Mesothelial cell of epicardium (in vitro differentiated cells): ENCODE measurements around the gene NR4A1. TPM values are rescaled to one million over a fixed set of nuclear protein-coding genes. Genes with fewer than 3 reads are reported as not detected.

Experiments used
- DNase-seq, 2 experiments: peaks; one replicate each; pipeline ENCODE4 v3.0.0; 2021; ENCODE audit warnings: low spot score in 2 of 2; ENCODE audit not compliant: unreplicated experiment in 2 of 2
- H3K27ac Mint-ChIP-seq: 2 replicates; pipeline ENCODE4 v1.8.0; 2021; ENCODE audit warnings: mixed read lengths
- H3K27me3 Mint-ChIP-seq: 2 replicates; pipeline ENCODE4 v1.8.0; 2021; ENCODE audit warnings: low read depth, mixed read lengths
- H3K36me3 Mint-ChIP-seq: 2 replicates; pipeline ENCODE4 v1.8.0; 2021; ENCODE audit warnings: mixed read lengths
- H3K4me1 Mint-ChIP-seq: 2 replicates; pipeline ENCODE4 v1.8.0; 2021; ENCODE audit warnings: mixed read lengths
- H3K4me3 Mint-ChIP-seq: 2 replicates; pipeline ENCODE4 v1.8.0; 2021; ENCODE audit warnings: mild to moderate bottlenecking, moderate library complexity, mixed read lengths
- H3K9me3 Mint-ChIP-seq: 2 replicates; pipeline ENCODE4 v1.8.0; 2021; ENCODE audit warnings: mixed read lengths
- total RNA-seq: library from RNA; stranded (reverse); gene quantifications from 3 replicates; pipeline ENCODE4 v1.2.1, GENCODE V29; 2021
- TF ChIP-seq, protein P1 (sequence below): fragments of 200-600 bp; sonication (generic); IDR thresholded peaks from one replicate; pipeline ENCODE4 v1.5.0; 2021; ENCODE audit warnings: antibody characterized with exemption; ENCODE audit not compliant: unreplicated experiment

Gene NR4A1
- total RNA-seq, 1 donor from 2014 or later, result 141 TPM

- Mint-ChIP-seq H3K27ac (no peak overlapping the region), H3K4me3 (no peak overlapping the region), H3K4me1 (peaks cover 6% of the 10 kb centered on the region), H3K36me3 (peaks cover 12% of the 10 kb centered on the region), H3K27me3 (peaks cover 7% of the 10 kb centered on the region), H3K9me3 (no peaks in the 10 kb centered on the region)
- no peak for DNase-seq
- TF ChIP-seq, protein P1, sequence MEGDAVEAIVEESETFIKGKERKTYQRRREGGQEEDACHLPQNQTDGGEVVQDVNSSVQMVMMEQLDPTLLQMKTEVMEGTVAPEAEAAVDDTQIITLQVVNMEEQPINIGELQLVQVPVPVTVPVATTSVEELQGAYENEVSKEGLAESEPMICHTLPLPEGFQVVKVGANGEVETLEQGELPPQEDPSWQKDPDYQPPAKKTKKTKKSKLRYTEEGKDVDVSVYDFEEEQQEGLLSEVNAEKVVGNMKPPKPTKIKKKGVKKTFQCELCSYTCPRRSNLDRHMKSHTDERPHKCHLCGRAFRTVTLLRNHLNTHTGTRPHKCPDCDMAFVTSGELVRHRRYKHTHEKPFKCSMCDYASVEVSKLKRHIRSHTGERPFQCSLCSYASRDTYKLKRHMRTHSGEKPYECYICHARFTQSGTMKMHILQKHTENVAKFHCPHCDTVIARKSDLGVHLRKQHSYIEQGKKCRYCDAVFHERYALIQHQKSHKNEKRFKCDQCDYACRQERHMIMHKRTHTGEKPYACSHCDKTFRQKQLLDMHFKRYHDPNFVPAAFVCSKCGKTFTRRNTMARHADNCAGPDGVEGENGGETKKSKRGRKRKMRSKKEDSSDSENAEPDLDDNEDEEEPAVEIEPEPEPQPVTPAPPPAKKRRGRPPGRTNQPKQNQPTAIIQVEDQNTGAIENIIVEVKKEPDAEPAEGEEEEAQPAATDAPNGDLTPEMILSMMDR, result no peak
These were observed 29.4 kb downstream of the NR4A1 start for GRCh38 chr12:52080403-52081251.

- Mint-ChIP-seq H3K36me3 (peaks cover 12% of the 10 kb centered on the region), H3K27me3 (peaks cover 12% of the 10 kb centered on the region), H3K27ac (no peak overlapping the region), H3K4me3 (no peak overlapping the region), H3K9me3 (no peaks in the 10 kb centered on the region), H3K4me1 (peaks cover 6% of the 10 kb centered on the region)
- DNase-seq, result no peak
- TF ChIP-seq, protein P1, result no peak
These were observed 30.1 kb downstream of the NR4A1 start for GRCh38 chr12:52081263-52081733.

GRCh38 chr12:52082026-52082668 lies 30.9 kb downstream of the NR4A1 start:
- H3K36me3 Mint-ChIP-seq, result peaks cover 8% of the 10 kb centered on the region
- H3K27me3 Mint-ChIP-seq, result peaks cover 19% of the 10 kb centered on the region
- TF ChIP-seq, protein P1, result no peak
- H3K4me3 Mint-ChIP-seq, result no peak overlapping the region
- peaks cover 6% of the 10 kb centered on the region for H3K4me1 Mint-ChIP-seq
- no peaks in the 10 kb centered on the region for H3K9me3 Mint-ChIP-seq
- no peak for DNase-seq
- no peak overlapping the region for H3K27ac Mint-ChIP-seq

DNA sequence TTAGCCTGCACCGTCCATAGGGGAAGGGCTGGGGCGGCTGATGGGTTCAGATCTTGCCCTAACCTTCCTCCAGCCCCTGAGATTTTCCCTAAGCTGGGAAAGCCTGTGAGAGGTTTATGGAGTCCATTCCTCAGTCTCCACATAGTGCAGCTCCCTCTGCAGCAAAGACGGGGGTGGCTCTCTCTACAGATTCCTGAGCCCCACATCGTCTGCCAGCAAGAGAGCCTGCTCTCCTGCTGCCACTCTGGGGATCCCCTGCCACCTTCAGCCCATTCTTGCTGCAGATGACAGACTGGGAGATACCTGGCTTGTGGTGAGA lies 31.4 kb downstream of the NR4A1 start:
- Mint-ChIP-seq H3K27ac (no peak overlapping the region), H3K9me3 (no peaks in the 10 kb centered on the region), H3K36me3 (peaks cover 7% of the 10 kb centered on the region), H3K4me3 (no peak overlapping the region), H3K27me3 (peaks cover 24% of the 10 kb centered on the region), H3K4me1 (peaks cover 6% of the 10 kb centered on the region)
- no peak for DNase-seq
- TF ChIP-seq, protein P1, result no peak

DNA sequence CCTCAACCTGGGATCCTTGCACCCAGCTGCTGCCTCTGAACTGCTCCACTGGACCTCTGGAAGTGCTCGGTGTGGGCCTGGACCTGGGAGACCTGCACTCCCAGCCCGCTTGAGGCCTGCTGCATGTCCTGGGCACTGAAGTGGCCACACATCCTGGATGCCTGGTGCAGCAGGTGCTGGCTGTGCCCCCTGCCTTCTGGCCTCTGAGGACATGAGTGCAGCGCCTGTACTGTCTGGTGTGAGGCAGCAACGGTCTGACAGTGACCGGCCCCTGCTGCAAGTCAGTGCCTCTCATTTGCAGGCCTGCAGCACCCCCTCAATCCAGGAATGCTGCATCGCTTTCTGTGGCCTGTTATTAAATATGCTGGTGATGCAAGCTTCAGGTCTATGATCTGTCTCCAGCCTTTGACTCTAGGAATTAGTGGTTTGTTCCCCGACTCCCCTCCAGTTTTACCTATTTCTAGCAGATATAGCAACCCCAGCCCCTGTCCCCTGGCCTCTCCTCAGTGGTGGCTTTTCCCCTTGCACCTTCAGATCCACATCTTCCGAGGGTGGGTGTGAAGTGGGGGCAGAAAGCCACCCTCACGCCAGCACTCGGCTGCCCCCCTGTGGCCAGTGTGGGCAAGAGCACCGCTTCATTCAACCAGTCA lies 31.9 kb downstream of the NR4A1 start:
- Mint-ChIP-seq H3K27ac (no peak overlapping the region), H3K4me3 (no peak overlapping the region), H3K9me3 (no peaks in the 10 kb centered on the region), H3K27me3 (peaks cover 29% of the 10 kb centered on the region), H3K4me1 (peaks cover 6% of the 10 kb centered on the region), H3K36me3 (peaks cover 3% of the 10 kb centered on the region)
- TF ChIP-seq, protein P1, result peak; percentile 96
- DNase-seq, result peak in 1 of 2 experiments; percentile 75
